OCI-LY1 (cell line): ENCODE measurements around the gene ALDH1A2.

Experiments used
- H2AFZ ChIP-seq: fragments of 200-600 bp; sonication (generic), shearing (Covaris generic); 2 replicates; pipeline ENCODE4 v1.6.0; 2014; ENCODE audit warnings: antibody characterized with exemption, mild to moderate bottlenecking, low read length
- H3F3A ChIP-seq: fragments of 200-600 bp; sonication (generic), shearing (Covaris generic); 2 replicates; pipeline ENCODE4 v1.6.0; 2014; ENCODE audit warnings: mild to moderate bottlenecking, antibody characterized with exemption, low read length, moderate library complexity; ENCODE audit not compliant: insufficient read depth
- H3K27ac ChIP-seq: fragments of 200-600 bp; sonication (generic); 2 replicates; pipeline ENCODE4 v1.5.1; 2014; ENCODE audit warnings: low read length, mixed run types, mild to moderate bottlenecking, low read depth; ENCODE audit not compliant: poor library complexity, severe bottlenecking
- H3K27me3 ChIP-seq: fragments of 200-600 bp; sonication (generic); 2 replicates; pipeline ENCODE4 v1.6.0; 2014; ENCODE audit warnings: antibody characterized with exemption, mild to moderate bottlenecking, low read length, moderate library complexity; ENCODE audit not compliant: insufficient read depth
- H3K36me3 ChIP-seq: fragments of 200-600 bp; sonication (generic); 2 replicates; pipeline ENCODE4 v1.6.1; 2014; ENCODE audit warnings: mild to moderate bottlenecking, antibody characterized with exemption, low read length, moderate library complexity, mixed read lengths; ENCODE audit not compliant: insufficient read depth
- H3K4me1 ChIP-seq: fragments of 200-600 bp; sonication (generic); 2 replicates; pipeline ENCODE4 v1.5.1; 2014; ENCODE audit warnings: mild to moderate bottlenecking, low read length, moderate library complexity; ENCODE audit not compliant: insufficient read depth, severe bottlenecking
- H3K4me2 ChIP-seq: fragments of 200-600 bp; sonication (generic), shearing (Covaris generic); 2 replicates; pipeline ENCODE4 v1.6.1; 2014; ENCODE audit warnings: low read length
- H3K4me3 ChIP-seq: fragments of 200-600 bp; sonication (generic); 2 replicates; pipeline ENCODE4 v1.5.1; 2014; ENCODE audit warnings: low read length, low read depth, mild to moderate bottlenecking, mixed read lengths; ENCODE audit not compliant: poor library complexity, severe bottlenecking
- H3K79me2 ChIP-seq: fragments of 200-600 bp; shearing (Covaris generic); 2 replicates; pipeline ENCODE4 v1.6.1; 2016; ENCODE audit warnings: mixed run types, low read length, mixed read lengths; ENCODE audit not compliant: insufficient read depth
- H3K9ac ChIP-seq: fragments of 200-600 bp; sonication (generic), shearing (Covaris generic); 2 replicates; pipeline ENCODE4 v1.6.1; 2014; ENCODE audit warnings: mild to moderate bottlenecking, low read length, mixed read lengths
- H3K9me2 ChIP-seq: fragments of 200-600 bp; sonication (generic), shearing (Covaris generic); 2 replicates; pipeline ENCODE4 v1.6.1; 2014; ENCODE audit warnings: low read depth, mild to moderate bottlenecking, low read length, mixed read lengths
- H3K9me3 ChIP-seq: fragments of 200-600 bp; shearing (Covaris generic); 2 replicates; pipeline ENCODE4 v1.6.1; 2014; ENCODE audit warnings: low read length, mixed read lengths
- H4K20me1 ChIP-seq: fragments of 200-600 bp; sonication (generic), shearing (Covaris generic); 2 replicates; pipeline ENCODE4 v1.6.0; 2016; ENCODE audit warnings: mild to moderate bottlenecking, low read length; ENCODE audit not compliant: insufficient read depth
- CTCF ChIP-seq: fragments of 200-600 bp; sonication (generic), shearing (Covaris generic); IDR thresholded peaks from 2 replicates; pipeline ENCODE4 v1.5.1; 2017; ENCODE audit warnings: mild to moderate bottlenecking, antibody characterized with exemption, low read length, moderate library complexity, mixed read lengths
- EZH2 ChIP-seq: fragments of 200-600 bp; sonication (generic), shearing (Covaris generic); IDR thresholded peaks from 2 replicates; pipeline ENCODE4 v1.8.0; 2017; ENCODE audit warnings: borderline replicate concordance, mixed run types, mild to moderate bottlenecking, antibody characterized with exemption, low read length, moderate library complexity, mixed read lengths

The ALDH1A2 gene

GRCh38 chr15:57943171-57943570 lies 122.3 kb downstream of the ALDH1A2 start:
- no peak overlapping the region for H3K4me2 ChIP-seq
- no peak for TF ChIP-seq CTCF
- no peak for TF ChIP-seq EZH2
- no peaks in the 10 kb centered on the region for H3K9me2 ChIP-seq
- H3K4me1 ChIP-seq, result no peaks in the 10 kb centered on the region
- H3K36me3 ChIP-seq, result no peaks in the 10 kb centered on the region
- H3K9ac ChIP-seq, result no peak overlapping the region
- no peaks in the 10 kb centered on the region for H3K27me3 ChIP-seq
- no peaks in the 10 kb centered on the region for H3K9me3 ChIP-seq
- H4K20me1 ChIP-seq, result no peaks in the 10 kb centered on the region
- H3F3A ChIP-seq, result no peaks in the 10 kb centered on the region
- no peak overlapping the region for H2AFZ ChIP-seq
- H3K4me3 ChIP-seq, result no peak overlapping the region
- H3K27ac ChIP-seq, result no peak overlapping the region
- H3K79me2 ChIP-seq, result no peaks in the 10 kb centered on the region

- Histone ChIP-seq H3F3A (no peaks in the 10 kb centered on the region), H3K9ac (no peak overlapping the region), H3K27ac (no peak overlapping the region), H3K27me3 (no peaks in the 10 kb centered on the region), H3K4me3 (no peak overlapping the region), H3K36me3 (no peaks in the 10 kb centered on the region), H3K79me2 (no peaks in the 10 kb centered on the region), H3K9me3 (no peaks in the 10 kb centered on the region), H3K4me2 (no peak overlapping the region), H4K20me1 (no peaks in the 10 kb centered on the region), H3K4me1 (no peaks in the 10 kb centered on the region), H3K9me2 (no peaks in the 10 kb centered on the region), H2AFZ (no peak overlapping the region)
- TF ChIP-seq CTCF (no peak), EZH2 (no peak)
These were observed 123.7 kb downstream of the ALDH1A2 start for GRCh38 chr15:57941816-57942215.

GRCh38 chr15:57932348-57932747 lies 133.2 kb downstream of the ALDH1A2 start:
- H3K27me3 ChIP-seq, result no peaks in the 10 kb centered on the region
- no peaks in the 10 kb centered on the region for H3F3A ChIP-seq
- H3K9ac ChIP-seq, result no peak overlapping the region
- no peaks in the 10 kb centered on the region for H3K36me3 ChIP-seq
- no peaks in the 10 kb centered on the region for H3K79me2 ChIP-seq
- no peaks in the 10 kb centered on the region for H3K9me3 ChIP-seq
- H4K20me1 ChIP-seq, result no peaks in the 10 kb centered on the region
- TF ChIP-seq CTCF (no peak), EZH2 (no peak)
- no peak overlapping the region for H3K4me2 ChIP-seq
- H3K27ac ChIP-seq, result no peak overlapping the region
- no peaks in the 10 kb centered on the region for H3K9me2 ChIP-seq
- H3K4me1 ChIP-seq, result no peaks in the 10 kb centered on the region
- no peak overlapping the region for H3K4me3 ChIP-seq
- H2AFZ ChIP-seq, result no peak overlapping the region
